Measurements from ENCODE around the gene PAX2. TPM values are rescaled to one million over a fixed set of nuclear protein-coding genes. Genes with fewer than 3 reads are reported as not detected.

Gene PAX2
- total and polyA plus RNA-seq, 2 of the 8 experiments (the other 6 are each of a cell fraction or from before 2014, with no cell fraction given), result 0.02 TPM; not detected in 1

- CTCF ChIA-PET (ENCODE audit: partially characterized antibody), result interaction anchor here (0.8 to 12.0 kb wide), 16 partner anchors 8 to 243 kb away, joined by 3 to 98 read pairs (median 4); no protein-coding TSS in a partner anchor
- no peaks in the 10 kb centered on the region for H3K79me1 ChIP-seq (ENCODE audit: low read depth, low read length)
- no peak overlapping the region for H2BK12ac ChIP-seq (ENCODE audit: low read depth, low read length)
- H3K14ac ChIP-seq (ENCODE audit: insufficient read length), result no peak overlapping the region
- no peak overlapping the region for H3K23ac ChIP-seq (ENCODE audit: insufficient read length)
- H3K4ac ChIP-seq (replicated peaks; ENCODE audit: insufficient read length, low read depth, low read length), result no peak overlapping the region
- H3K27me3 ChIP-seq (replicated peaks in 1 of 4; ENCODE audit: control insufficient read depth in 3 of 4, extremely low read depth in 1 of 4, insufficient read depth in 3 of 4, low read length in 3 of 4), result peaks cover 0 to 17% (median 6%) of the 10 kb centered on the region in 4 experiments; a peak in 5 of 7 replicates
- no peak overlapping the region for H4K91ac ChIP-seq (replicated peaks; ENCODE audit: insufficient read length, low read length)
- H2AK5ac ChIP-seq (ENCODE audit: low read depth, low read length), result no peak overlapping the region
- H3K4me2 ChIP-seq (ENCODE audit: insufficient read depth in 1 of 2, low read depth in 2 of 2, low read length in 2 of 2), result no peak overlapping the region
- no peak overlapping the region for H3K4me3 ChIP-seq (ENCODE audit: extremely low read depth in 1 of 4, insufficient read depth in 2 of 4, low read depth in 3 of 4, low read length in 4 of 4)
- H4K8ac ChIP-seq (ENCODE audit: extremely low read depth, insufficient read depth, low read length), result no peak overlapping the region; the same call in 1 of the 2 replicates
- H2BK120ac ChIP-seq (replicated peaks; ENCODE audit: low read depth, low read length), result no peak overlapping the region
- no peaks in the 10 kb centered on the region; the same call in 1 of the 2 replicates for H3K23me2 ChIP-seq (ENCODE audit: low read depth, low read length)
- no peak for TF ChIP-seq BRCA1 (IDR thresholded peaks at IDR 0.05; ENCODE audit: low read depth, low read length)
- no peak overlapping the region for H3K56ac ChIP-seq (replicated peaks; ENCODE audit: insufficient read length, low read depth, low read length)
- no peaks in the 10 kb centered on the region for H3K79me2 ChIP-seq (ENCODE audit: control insufficient read depth in 1 of 2, insufficient read depth in 2 of 2, low read length in 2 of 2)
- DNase-seq (ENCODE audit: low read depth in 1 of 2, low spot score in 2 of 2) (no peak), FAIRE-seq (no peak)
- H3K9me3 ChIP-seq (ENCODE audit: insufficient read depth in 2 of 2, low read depth in 1 of 2, low read length in 1 of 2), result no peaks in the 10 kb centered on the region
- H4K5ac ChIP-seq (ENCODE audit: insufficient read length, low read depth, low read length), result no peak overlapping the region
- no peak overlapping the region for H2AFZ ChIP-seq (ENCODE audit: low read length)
- POLR2A ChIA-PET (ENCODE audit: partially characterized antibody), result interaction anchor here (1.2 kb wide), 1 partner anchor 13 kb away, joined by 4 read pairs; no protein-coding TSS in a partner anchor
- 95% methylated on average over 8 of the region's 8 CpGs; no CpG with 5 or more reads in 1 of the 2 experiments for WGBS, 2 experiments (ENCODE audit: extremely low coverage in 1 of 2, insufficient coverage in 1 of 2, insufficient read length in 1 of 2, insufficient replicate concordance in 2 of 2, low coverage in 1 of 2, low lambda C conversion rate in 2 of 2, missing lambda C conversion rate in 1 of 2)
- no peak overlapping the region for H2BK15ac ChIP-seq (ENCODE audit: low read length)
- no peaks in the 10 kb centered on the region for H3K36me3 ChIP-seq (ENCODE audit: control insufficient read depth in 2 of 4, insufficient read depth in 4 of 4, low read length in 3 of 4)
- no peak overlapping the region for H3K18ac ChIP-seq (ENCODE audit: extremely low read depth, low read length)
- H3K9ac ChIP-seq (replicated peaks in 1 of 4; ENCODE audit: extremely low read depth in 1 of 4, low read depth in 3 of 4, low read length in 3 of 4), result no peak overlapping the region
- H2BK5ac ChIP-seq (ENCODE audit: low read depth, low read length), result no peak overlapping the region
- H2BK20ac ChIP-seq (ENCODE audit: low read length), result no peak overlapping the region
- H3K4me1 ChIP-seq (replicated peaks in 1 of 4; ENCODE audit: control insufficient read depth in 3 of 4, insufficient read depth in 4 of 4, low read length in 3 of 4), result peaks cover 3 to 7% (median 5%) of the 10 kb centered on the region in 4 experiments; a peak in 6 of 7 replicates
- no peaks in the 10 kb centered on the region for H4K20me1 ChIP-seq (replicated peaks in 1 of 2; ENCODE audit: control insufficient read depth in 1 of 2, insufficient read depth in 2 of 2, low read length in 2 of 2)
- no peak overlapping the region for H3K27ac ChIP-seq (ENCODE audit: low read depth, low read length)
Measured at GRCh38 chr10:100806356-100806645, 60.9 kb downstream of the PAX2 start.

Data from H1 (cell line).